ENCODE results near the gene MMUT.
"Not testable (repeated sequence)": the region's sequence is repeated elsewhere in the genome, so short reads cannot be mapped to it uniquely, and the experiment has no call there.

Gene MMUT

GRCh38 chr6:49479308-49479970 lies 16.4 kb upstream of the MMUT start:
- Histone ChIP-seq H2AFZ (ENCODE audit: low read depth) (no peak overlapping the region), H3K79me2 (ENCODE audit: insufficient read depth, low read depth) (no peaks in the 10 kb centered on the region), H3K27ac (no peak overlapping the region), H3K4me1 (ENCODE audit: low read depth, poor library complexity, severe bottlenecking) (no peaks in the 10 kb centered on the region), H3K4me2 (no peak overlapping the region), H4K20me1 (ENCODE audit: insufficient read depth) (no peaks in the 10 kb centered on the region), H3K27me3 (ENCODE audit: insufficient read depth, low read depth) (no peaks in the 10 kb centered on the region), H3K4me3 (IDR thresholded peaks at IDR 0.05; ENCODE audit: insufficient read depth, low read depth, low read length) (no peak overlapping the region), H3K9ac (no peak overlapping the region), H3K36me3 (ENCODE audit: insufficient read depth) (no peaks in the 10 kb centered on the region)
- TF ChIP-seq CTCF (conservative IDR thresholded peaks at IDR 0.05; ENCODE audit: low read depth, low read length), result no peak

DNA sequence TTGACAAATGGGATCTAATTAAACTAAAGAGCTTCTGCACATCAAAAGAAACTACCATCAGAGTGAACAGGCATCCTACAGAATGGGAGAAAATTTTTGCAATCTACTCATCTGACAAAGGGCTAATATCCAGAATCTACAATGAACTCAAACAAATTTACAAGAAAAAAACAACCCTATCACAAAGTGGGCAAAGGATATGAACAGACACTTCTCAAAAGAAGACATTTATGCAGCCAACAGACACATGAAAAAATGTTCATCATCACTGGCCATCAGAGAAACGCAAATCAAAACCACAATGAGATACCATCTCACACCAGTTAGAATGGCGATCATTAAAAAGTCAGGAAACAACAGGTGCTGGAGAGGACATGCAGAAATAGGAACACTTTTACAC lies 13.5 kb upstream of the MMUT start:
- not testable (repeated sequence) for H3K27ac ChIP-seq; H3K4me1 ChIP-seq (ENCODE audit: low read depth, poor library complexity, severe bottlenecking); H4K20me1 ChIP-seq (ENCODE audit: insufficient read depth); H3K4me2 ChIP-seq; H2AFZ ChIP-seq (ENCODE audit: low read depth); H3K27me3 ChIP-seq (ENCODE audit: insufficient read depth, low read depth); H3K36me3 ChIP-seq (ENCODE audit: insufficient read depth); H3K79me2 ChIP-seq (ENCODE audit: insufficient read depth, low read depth); H3K4me3 ChIP-seq (IDR thresholded peaks at IDR 0.05; ENCODE audit: insufficient read depth, low read depth, low read length); H3K9ac ChIP-seq

- peaks cover 37% of the 10 kb centered on the region for H3K79me2 ChIP-seq (ENCODE audit: insufficient read depth, low read depth)
- TF ChIP-seq CTCF (conservative IDR thresholded peaks at IDR 0.05; ENCODE audit: low read depth, low read length), result no peak
- no peak overlapping the region for H3K27ac ChIP-seq
- no peak overlapping the region for H3K4me2 ChIP-seq
- H3K4me1 ChIP-seq (ENCODE audit: low read depth, poor library complexity, severe bottlenecking), result peaks cover 18% of the 10 kb centered on the region
- no peak overlapping the region for H3K4me3 ChIP-seq (IDR thresholded peaks at IDR 0.05; ENCODE audit: insufficient read depth, low read depth, low read length)
- H3K36me3 ChIP-seq (ENCODE audit: insufficient read depth), result no peaks in the 10 kb centered on the region
- H2AFZ ChIP-seq (ENCODE audit: low read depth), result no peak overlapping the region
- H4K20me1 ChIP-seq (ENCODE audit: insufficient read depth), result no peaks in the 10 kb centered on the region
- H3K27me3 ChIP-seq (ENCODE audit: insufficient read depth, low read depth), result no peaks in the 10 kb centered on the region
- no peak overlapping the region for H3K9ac ChIP-seq
Observed at GRCh38 chr6:49468042-49468441, 5.0 kb upstream of the MMUT start.

DNA sequence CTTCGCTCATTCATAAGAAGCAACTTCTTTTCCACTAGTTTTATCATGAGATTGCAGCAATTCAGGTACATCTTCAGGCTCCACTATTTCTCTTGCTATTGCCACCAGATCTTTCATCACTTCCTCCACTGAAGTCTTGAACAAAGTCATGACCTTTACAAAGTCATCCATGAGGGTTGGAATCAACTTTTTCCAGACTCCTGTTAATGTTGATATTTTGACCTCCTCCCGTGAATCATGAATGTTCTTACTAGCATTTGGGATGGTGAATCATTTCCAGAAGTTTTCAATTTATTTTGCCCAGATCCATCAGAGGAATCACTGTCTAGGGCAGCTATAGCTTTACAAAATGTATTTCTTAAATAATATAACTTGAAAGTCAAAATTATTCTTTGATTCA lies 1.6 kb upstream of the MMUT start:
- peaks cover 37% of the 10 kb centered on the region for H3K79me2 ChIP-seq (ENCODE audit: insufficient read depth, low read depth)
- H3K4me2 ChIP-seq, result peak overlapping the region; percentile 82
- no peak for TF ChIP-seq CTCF (conservative IDR thresholded peaks at IDR 0.05; ENCODE audit: low read depth, low read length)
- H3K4me1 ChIP-seq (ENCODE audit: low read depth, poor library complexity, severe bottlenecking), result peaks cover 18% of the 10 kb centered on the region
- H4K20me1 ChIP-seq (ENCODE audit: insufficient read depth), result no peaks in the 10 kb centered on the region
- H3K4me3 ChIP-seq (IDR thresholded peaks at IDR 0.05; ENCODE audit: insufficient read depth, low read depth, low read length), result no peak overlapping the region
- no peak overlapping the region for H3K27ac ChIP-seq
- no peak overlapping the region for H2AFZ ChIP-seq (ENCODE audit: low read depth)
- H3K9ac ChIP-seq, result no peak overlapping the region
- no peaks in the 10 kb centered on the region for H3K27me3 ChIP-seq (ENCODE audit: insufficient read depth, low read depth)
- H3K36me3 ChIP-seq (ENCODE audit: insufficient read depth), result no peaks in the 10 kb centered on the region

DNA sequence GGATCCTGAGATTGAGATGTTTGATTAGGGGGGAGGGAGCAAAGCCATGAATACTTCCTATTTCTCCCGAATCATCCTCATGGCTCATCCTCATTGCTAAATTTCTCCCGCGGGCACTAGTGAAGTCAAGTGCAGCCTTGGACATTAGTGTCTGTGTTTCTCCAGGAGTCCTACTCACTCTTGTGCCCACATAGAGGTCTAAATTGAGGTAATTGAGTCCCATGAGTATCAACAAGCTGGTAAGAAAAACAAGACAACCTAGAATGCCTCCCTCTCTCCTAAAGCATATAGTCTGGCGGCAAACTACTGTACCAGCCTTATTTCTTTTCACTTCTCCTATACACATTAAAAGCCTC lies 537 bp upstream of the MMUT start:
- H3K4me1 ChIP-seq (ENCODE audit: low read depth, poor library complexity, severe bottlenecking), result peaks cover 18% of the 10 kb centered on the region
- H3K4me3 ChIP-seq (IDR thresholded peaks at IDR 0.05; ENCODE audit: insufficient read depth, low read depth, low read length), result no peak overlapping the region
- peak overlapping the region; percentile 82 for H3K4me2 ChIP-seq
- peak overlapping the region; percentile 55; the same call in 1 of the 2 replicates for H3K27ac ChIP-seq
- peak overlapping the region; percentile 63 for H2AFZ ChIP-seq (ENCODE audit: low read depth)
- no peaks in the 10 kb centered on the region for H3K36me3 ChIP-seq (ENCODE audit: insufficient read depth)
- peaks cover 37% of the 10 kb centered on the region for H3K79me2 ChIP-seq (ENCODE audit: insufficient read depth, low read depth)
- no peaks in the 10 kb centered on the region for H3K27me3 ChIP-seq (ENCODE audit: insufficient read depth, low read depth)
- no peak for TF ChIP-seq CTCF (conservative IDR thresholded peaks at IDR 0.05; ENCODE audit: low read depth, low read length)
- no peaks in the 10 kb centered on the region for H4K20me1 ChIP-seq (ENCODE audit: insufficient read depth)
- H3K9ac ChIP-seq, result peak overlapping the region; percentile 71; the same call in 1 of the 2 replicates
